ENCODE measurements around the gene NYAP2. TPM values are rescaled to one million over a fixed set of nuclear protein-coding genes. Genes with fewer than 3 reads are reported as not detected.

Gene NYAP2
- total RNA-seq, 2 donors from 2014 or later, result not detected

DNA sequence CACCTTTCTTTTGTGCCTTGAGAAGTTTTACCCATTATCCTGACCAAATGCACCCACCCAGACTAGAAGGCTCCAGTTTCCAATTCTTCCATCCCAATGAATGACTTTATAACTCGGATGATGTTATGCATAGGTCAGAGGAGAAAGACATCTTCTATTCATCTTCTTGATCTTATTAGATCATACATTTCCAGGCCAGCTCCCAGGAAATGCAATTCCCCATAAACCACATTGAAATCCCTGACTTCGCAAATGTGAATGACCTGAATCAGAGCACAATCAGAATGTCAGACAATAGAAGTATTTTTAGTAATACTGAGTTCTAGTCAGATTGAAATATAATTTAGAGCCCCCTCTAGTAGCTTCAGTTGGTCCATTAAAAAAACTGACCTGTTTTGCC, 62.9 kb downstream of the NYAP2 start:
- H3K27me3 ChIP-seq (ENCODE audit: control insufficient read depth, insufficient read depth, low read length, poor library complexity, severe bottlenecking), result no peaks in the 10 kb centered on the region
- no peaks in the 10 kb centered on the region for H3K9me3 ChIP-seq (ENCODE audit: control insufficient read depth, low read length)
- no peak overlapping the region for H3K4me3 ChIP-seq (ENCODE audit: low read length)
- H3K9ac ChIP-seq (ENCODE audit: extremely low read depth, low read length, poor library complexity, severe bottlenecking), result no peak overlapping the region
- no peaks in the 10 kb centered on the region for H3K9me3 Mint-ChIP-seq
- H3K36me3 Mint-ChIP-seq (ENCODE audit: low read depth), result no peaks in the 10 kb centered on the region
- H3K4me1 ChIP-seq (ENCODE audit: control insufficient read depth, insufficient read depth, low read length), result peaks cover 7% of the 10 kb centered on the region
- no peak for DNase-seq
- WGBS, 2 experiments (ENCODE audit: insufficient coverage in 1 of 2, insufficient read length in 1 of 2), result 89% methylated on average over 2 of the region's 2 CpGs; no CpG with 5 or more reads in 1 of the 2 experiments
- peaks cover 13% of the 10 kb centered on the region for H3K4me1 Mint-ChIP-seq
- H3K4me3 Mint-ChIP-seq, result no peak overlapping the region
- peaks cover 7% of the 10 kb centered on the region for H3K27me3 Mint-ChIP-seq (ENCODE audit: insufficient read depth)
- H3K36me3 ChIP-seq (ENCODE audit: control insufficient read depth, insufficient read depth, low read length), result no peaks in the 10 kb centered on the region
- TF ChIP-seq, protein P1, sequence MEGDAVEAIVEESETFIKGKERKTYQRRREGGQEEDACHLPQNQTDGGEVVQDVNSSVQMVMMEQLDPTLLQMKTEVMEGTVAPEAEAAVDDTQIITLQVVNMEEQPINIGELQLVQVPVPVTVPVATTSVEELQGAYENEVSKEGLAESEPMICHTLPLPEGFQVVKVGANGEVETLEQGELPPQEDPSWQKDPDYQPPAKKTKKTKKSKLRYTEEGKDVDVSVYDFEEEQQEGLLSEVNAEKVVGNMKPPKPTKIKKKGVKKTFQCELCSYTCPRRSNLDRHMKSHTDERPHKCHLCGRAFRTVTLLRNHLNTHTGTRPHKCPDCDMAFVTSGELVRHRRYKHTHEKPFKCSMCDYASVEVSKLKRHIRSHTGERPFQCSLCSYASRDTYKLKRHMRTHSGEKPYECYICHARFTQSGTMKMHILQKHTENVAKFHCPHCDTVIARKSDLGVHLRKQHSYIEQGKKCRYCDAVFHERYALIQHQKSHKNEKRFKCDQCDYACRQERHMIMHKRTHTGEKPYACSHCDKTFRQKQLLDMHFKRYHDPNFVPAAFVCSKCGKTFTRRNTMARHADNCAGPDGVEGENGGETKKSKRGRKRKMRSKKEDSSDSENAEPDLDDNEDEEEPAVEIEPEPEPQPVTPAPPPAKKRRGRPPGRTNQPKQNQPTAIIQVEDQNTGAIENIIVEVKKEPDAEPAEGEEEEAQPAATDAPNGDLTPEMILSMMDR (conservative IDR thresholded peaks at IDR 0.05), result no peak
- no peak overlapping the region for H3K27ac Mint-ChIP-seq
- no peak overlapping the region for H3K27ac ChIP-seq (ENCODE audit: low read depth, low read length)

DNA sequence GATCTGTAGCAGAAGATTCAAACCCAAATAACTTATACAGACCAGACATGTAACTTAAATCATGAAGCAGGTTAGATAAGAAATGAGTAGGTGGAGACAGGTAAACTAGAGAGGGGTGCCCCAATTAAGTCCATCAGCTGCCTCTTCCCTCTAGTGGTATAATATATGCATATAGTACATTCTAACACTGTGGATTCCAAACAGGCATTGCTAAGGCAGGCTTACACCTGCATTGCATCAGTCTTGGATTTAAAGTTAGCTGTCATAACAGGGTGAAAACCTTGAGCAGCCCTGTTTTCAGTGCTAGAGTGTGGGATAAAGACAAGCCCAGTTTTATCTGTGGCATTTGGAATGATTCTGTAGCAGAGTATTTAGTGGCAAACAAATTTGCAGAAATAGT, 63.4 kb downstream of the NYAP2 start:
- no peaks in the 10 kb centered on the region for H3K36me3 Mint-ChIP-seq (ENCODE audit: low read depth)
- TF ChIP-seq, protein P1 (conservative IDR thresholded peaks at IDR 0.05), result no peak

DNA sequence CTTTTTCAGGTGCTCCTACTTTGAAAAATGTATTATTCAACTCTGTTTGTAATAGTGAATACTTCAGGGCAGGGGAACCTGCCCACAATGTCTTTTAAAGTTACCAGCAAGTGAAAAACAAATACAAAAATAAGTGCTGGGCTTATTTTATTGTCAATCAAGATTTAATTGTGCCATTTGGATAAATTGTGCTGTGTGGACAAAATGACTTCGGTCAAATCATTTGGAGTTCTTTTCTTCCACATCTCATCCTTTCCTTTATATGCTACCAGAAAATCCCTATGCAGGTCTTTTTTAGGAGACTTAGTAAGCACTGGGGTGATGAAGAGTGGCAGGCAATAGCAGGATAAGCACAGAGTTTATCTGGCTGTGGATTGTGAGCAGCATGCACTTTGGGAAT, 63.9 kb downstream of the NYAP2 start:
- 100% methylated on average over 1 of the region's 1 CpG; no CpG with 5 or more reads in 1 of the 2 experiments for WGBS, 2 experiments (ENCODE audit: insufficient coverage in 1 of 2, insufficient read length in 1 of 2)
- TF ChIP-seq, protein P1 (conservative IDR thresholded peaks at IDR 0.05), result no peak
- Histone ChIP-seq H3K4me1 (ENCODE audit: control insufficient read depth, insufficient read depth, low read length) (peaks cover 2% of the 10 kb centered on the region), H3K9me3 (ENCODE audit: control insufficient read depth, low read length) (no peaks in the 10 kb centered on the region), H3K27me3 (ENCODE audit: control insufficient read depth, insufficient read depth, low read length, poor library complexity, severe bottlenecking) (no peaks in the 10 kb centered on the region), H3K27ac (ENCODE audit: low read depth, low read length) (no peak overlapping the region), H3K9ac (ENCODE audit: extremely low read depth, low read length, poor library complexity, severe bottlenecking) (no peak overlapping the region), H3K36me3 (ENCODE audit: control insufficient read depth, insufficient read depth, low read length) (no peaks in the 10 kb centered on the region), H3K4me3 (ENCODE audit: low read length) (no peak overlapping the region)
- H3K4me1 Mint-ChIP-seq, result peaks cover 13% of the 10 kb centered on the region
- H3K27me3 Mint-ChIP-seq (ENCODE audit: insufficient read depth), result peaks cover 11% of the 10 kb centered on the region
- no peaks in the 10 kb centered on the region for H3K36me3 Mint-ChIP-seq (ENCODE audit: low read depth)
- no peak overlapping the region for H3K4me3 Mint-ChIP-seq
- H3K27ac Mint-ChIP-seq, result no peak overlapping the region
- no peak for DNase-seq
- H3K9me3 Mint-ChIP-seq, result no peaks in the 10 kb centered on the region

More for the DNA sequence above, 63.4 kb downstream of the NYAP2 start:
- Histone ChIP-seq H3K4me3 (ENCODE audit: low read length) (no peak overlapping the region), H3K9me3 (ENCODE audit: control insufficient read depth, low read length) (no peaks in the 10 kb centered on the region), H3K4me1 (ENCODE audit: control insufficient read depth, insufficient read depth, low read length) (peaks cover 4% of the 10 kb centered on the region), H3K36me3 (ENCODE audit: control insufficient read depth, insufficient read depth, low read length) (no peaks in the 10 kb centered on the region), H3K27me3 (ENCODE audit: control insufficient read depth, insufficient read depth, low read length, poor library complexity, severe bottlenecking) (no peaks in the 10 kb centered on the region), H3K27ac (ENCODE audit: low read depth, low read length) (no peak overlapping the region), H3K9ac (ENCODE audit: extremely low read depth, low read length, poor library complexity, severe bottlenecking) (no peak overlapping the region)
- peaks cover 9% of the 10 kb centered on the region for H3K27me3 Mint-ChIP-seq (ENCODE audit: insufficient read depth)
- no peak overlapping the region for H3K4me3 Mint-ChIP-seq
- no peak for DNase-seq
- no peaks in the 10 kb centered on the region for H3K9me3 Mint-ChIP-seq
- peaks cover 13% of the 10 kb centered on the region for H3K4me1 Mint-ChIP-seq
- H3K27ac Mint-ChIP-seq, result no peak overlapping the region

Measured in endodermal cell (in vitro differentiated cells).